Subcutaneous abdominal adipose tissue (tissue), 5 donors: ENCODE data around the gene CASP5.

Experiments
- H3K27ac ChIP-seq: one replicate; pipeline ENCODE4 v1.7.0; 2013; ENCODE audit warnings: low read depth, mild to moderate bottlenecking, inconsistent platforms, low read length, moderate library complexity
- H3K27me3 ChIP-seq, 5 donors: one replicate each; pipeline ENCODE4 v1.7.0; 2013; ENCODE audit warnings: low read length in 5 of 5, inconsistent platforms in 1 of 5; ENCODE audit not compliant: control insufficient read depth in 5 of 5, insufficient read depth in 4 of 5
- H3K36me3 ChIP-seq, 5 donors: one replicate each; pipeline ENCODE4 v1.7.0; 2013; ENCODE audit warnings: low read length in 5 of 5; ENCODE audit not compliant: control insufficient read depth in 5 of 5, insufficient read depth in 5 of 5
- H3K4me1 ChIP-seq, 5 donors: one replicate each; pipeline ENCODE4 v1.7.0; 2013; ENCODE audit warnings: low read length in 5 of 5, mild to moderate bottlenecking in 3 of 5, moderate library complexity in 1 of 5; ENCODE audit not compliant: control insufficient read depth in 5 of 5, insufficient read depth in 5 of 5
- H3K4me3 ChIP-seq, 5 donors: one replicate each; pipeline ENCODE4 v1.7.0; 2013; ENCODE audit warnings: low read length in 5 of 5, low read depth in 1 of 5
- H3K9ac ChIP-seq, 5 donors: one replicate each; pipeline ENCODE4 v1.7.0; 2013; ENCODE audit warnings: low read length in 5 of 5, mild to moderate bottlenecking in 4 of 5, moderate library complexity in 3 of 5
- H3K9me3 ChIP-seq, 5 donors: one replicate each; pipeline ENCODE4 v1.7.0; 2013; ENCODE audit warnings: low read length in 5 of 5; ENCODE audit not compliant: control insufficient read depth in 5 of 5
- donor health status: healthy.
- donor health status: healthy.
- donor health status: healthy.
- donor health status: healthy.
- donor health status: healthy.

CASP5 gene

DNA sequence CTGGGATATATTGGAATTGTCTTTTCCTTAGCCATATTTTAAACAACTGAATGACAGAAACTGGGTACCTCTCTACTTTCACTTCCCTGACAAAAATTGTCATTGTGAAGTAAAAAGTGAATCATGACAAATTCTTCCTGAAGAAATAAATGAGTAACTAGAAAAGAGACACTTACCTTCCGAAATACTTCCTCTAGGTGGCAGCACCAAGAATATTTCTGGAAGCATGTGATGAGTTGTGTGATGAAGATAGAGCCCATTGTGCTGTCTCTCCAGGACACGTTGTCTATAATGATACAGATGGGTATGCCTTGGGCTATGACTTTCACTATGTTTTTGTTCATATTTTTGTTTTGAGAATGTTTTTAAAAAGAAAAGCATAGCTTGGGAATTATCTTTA, 76.1 kb downstream of the CASP5 start:
- Histone ChIP-seq H3K9me3 (no peaks in the 10 kb centered on the region), H3K4me3 (no peak overlapping the region), H3K36me3 (peaks cover 59 to 88% (median 68%) of the 10 kb centered on the region in 5 donors), H3K27me3 (no peaks in the 10 kb centered on the region), H3K4me1 (no peaks in the 10 kb centered on the region), H3K27ac (no peak overlapping the region), H3K9ac (no peak overlapping the region)
